ENCODE data around the gene DUSP12. TPM values are rescaled to one million over a fixed set of nuclear protein-coding genes. Genes with fewer than 3 reads are reported as not detected.

DUSP12 gene
- total and polyA plus RNA-seq, 2 experiments from 2014 or later: 28.4 to 37.2 TPM

DNA sequence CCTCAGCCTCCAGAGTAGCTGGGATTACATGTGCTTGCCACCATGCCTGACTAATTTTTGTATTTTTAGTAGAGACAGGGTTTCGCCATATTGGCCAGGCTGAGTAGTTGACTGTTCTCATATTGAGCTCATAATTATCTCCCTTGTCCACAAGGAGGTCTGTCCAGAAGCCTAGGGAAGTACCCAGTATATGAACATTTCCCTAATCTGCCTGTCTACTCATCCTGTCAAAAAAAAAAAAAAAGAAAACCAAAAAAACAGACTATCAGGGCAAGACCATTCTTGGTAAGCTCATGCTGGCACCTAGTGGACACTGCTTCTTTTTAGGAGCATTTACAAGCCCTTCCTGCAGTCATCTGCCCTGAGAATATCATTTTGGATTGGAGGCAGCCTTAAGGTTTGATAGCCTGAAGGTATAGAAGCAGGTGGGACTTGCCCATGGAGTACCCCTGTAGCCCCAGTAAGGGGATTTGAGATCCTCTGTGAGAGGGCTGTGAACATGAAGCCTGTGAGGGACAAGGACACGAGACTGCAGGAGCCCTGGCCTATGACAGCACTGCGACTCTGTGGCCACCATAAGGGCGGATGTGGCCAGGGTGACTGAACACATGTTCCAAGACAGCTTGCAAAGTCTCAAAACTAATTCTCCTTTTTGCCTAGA lies 10.8 kb upstream of the DUSP12 start:
- TF ChIP-seq, protein P1, sequence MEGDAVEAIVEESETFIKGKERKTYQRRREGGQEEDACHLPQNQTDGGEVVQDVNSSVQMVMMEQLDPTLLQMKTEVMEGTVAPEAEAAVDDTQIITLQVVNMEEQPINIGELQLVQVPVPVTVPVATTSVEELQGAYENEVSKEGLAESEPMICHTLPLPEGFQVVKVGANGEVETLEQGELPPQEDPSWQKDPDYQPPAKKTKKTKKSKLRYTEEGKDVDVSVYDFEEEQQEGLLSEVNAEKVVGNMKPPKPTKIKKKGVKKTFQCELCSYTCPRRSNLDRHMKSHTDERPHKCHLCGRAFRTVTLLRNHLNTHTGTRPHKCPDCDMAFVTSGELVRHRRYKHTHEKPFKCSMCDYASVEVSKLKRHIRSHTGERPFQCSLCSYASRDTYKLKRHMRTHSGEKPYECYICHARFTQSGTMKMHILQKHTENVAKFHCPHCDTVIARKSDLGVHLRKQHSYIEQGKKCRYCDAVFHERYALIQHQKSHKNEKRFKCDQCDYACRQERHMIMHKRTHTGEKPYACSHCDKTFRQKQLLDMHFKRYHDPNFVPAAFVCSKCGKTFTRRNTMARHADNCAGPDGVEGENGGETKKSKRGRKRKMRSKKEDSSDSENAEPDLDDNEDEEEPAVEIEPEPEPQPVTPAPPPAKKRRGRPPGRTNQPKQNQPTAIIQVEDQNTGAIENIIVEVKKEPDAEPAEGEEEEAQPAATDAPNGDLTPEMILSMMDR (conservative IDR thresholded peaks at IDR 0.05; ENCODE audit: low read depth in 2 of 2): peak; percentile 68 to 89
- no peak for TF ChIP-seq ZNF114 (CRISPR knock-in tag; IDR thresholded peaks at IDR 0.05)
- no peak overlapping the region for H3K4me3 Mint-ChIP-seq
- Histone ChIP-seq H3K4me1 (ENCODE audit: insufficient read depth) (peaks cover 19% of the 10 kb centered on the region), H3F3A (replicated peaks; ENCODE audit: low read depth) (no peaks in the 10 kb centered on the region), H3K4me3 (no peak overlapping the region), H2AFZ (no peak overlapping the region), H3K9me2 (ENCODE audit: insufficient read depth) (no peaks in the 10 kb centered on the region), H3K79me2 (replicated peaks; ENCODE audit: insufficient read depth) (no peaks in the 10 kb centered on the region), H3K36me3 (ENCODE audit: insufficient read depth) (no peaks in the 10 kb centered on the region), H3K27me3 (ENCODE audit: insufficient read depth) (no peaks in the 10 kb centered on the region), H3K27ac (ENCODE audit: low read depth) (no peak overlapping the region), H4K20me1 (replicated peaks; ENCODE audit: insufficient read depth) (no peaks in the 10 kb centered on the region), H3K4me2 (no peak overlapping the region)
- no peaks in the 10 kb centered on the region for H3K27me3 Mint-ChIP-seq (ENCODE audit: insufficient read depth, low read depth, poor library complexity)
- ATAC-seq (peak; percentile 65), DNase-seq (ENCODE audit: low spot score) (peak; percentile 79)
- H3K4me1 Mint-ChIP-seq: peaks cover 37% of the 10 kb centered on the region
- H3K9me3 Mint-ChIP-seq: no peaks in the 10 kb centered on the region; the same call in 2 of the 3 replicates
- no peaks in the 10 kb centered on the region for H3K36me3 Mint-ChIP-seq (ENCODE audit: low read depth)
- no peak overlapping the region for H3K27ac Mint-ChIP-seq

DNA sequence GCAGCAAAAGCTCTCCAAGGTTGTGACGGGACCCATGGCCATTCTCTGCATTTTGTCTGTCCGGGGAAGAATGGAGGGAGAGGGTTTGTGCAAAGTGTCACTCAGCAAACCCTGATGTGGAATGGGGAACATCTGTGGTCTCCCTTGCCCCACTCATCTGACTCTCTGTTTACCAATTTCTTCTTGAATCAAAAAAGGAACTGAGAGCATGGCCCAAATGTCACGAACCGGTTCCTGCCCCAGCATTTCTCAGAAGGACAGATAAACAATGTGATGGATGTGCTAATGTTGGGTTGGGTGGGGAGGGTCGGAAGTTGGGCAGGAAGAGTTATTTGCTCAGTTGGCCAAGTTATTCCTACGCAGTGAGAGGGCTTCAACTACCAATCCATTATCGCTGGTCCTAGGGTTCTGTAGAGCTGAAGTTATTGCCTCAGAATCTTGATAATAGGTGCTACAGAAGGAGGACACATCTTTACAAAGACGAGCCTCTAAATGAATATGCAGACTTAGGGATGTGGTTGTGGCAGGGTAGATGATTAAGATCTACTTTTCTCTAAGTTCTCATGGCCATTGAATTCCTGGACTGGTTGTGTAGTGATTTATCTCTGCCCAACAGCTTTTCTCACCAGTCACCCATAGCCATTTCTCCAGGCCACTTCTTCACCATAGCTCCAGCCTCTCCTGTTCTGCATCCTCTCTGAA lies 9.6 kb upstream of the DUSP12 start:
- Mint-ChIP-seq H3K36me3 (ENCODE audit: low read depth) (no peaks in the 10 kb centered on the region), H3K4me3 (no peak overlapping the region), H3K27ac (no peak overlapping the region), H3K9me3 (no peaks in the 10 kb centered on the region; the same call in 2 of the 3 replicates), H3K4me1 (peaks cover 37% of the 10 kb centered on the region), H3K27me3 (ENCODE audit: insufficient read depth, low read depth, poor library complexity) (no peaks in the 10 kb centered on the region)
- H3F3A ChIP-seq (replicated peaks; ENCODE audit: low read depth): no peaks in the 10 kb centered on the region
- no peak overlapping the region for H3K4me3 ChIP-seq
- H3K36me3 ChIP-seq (ENCODE audit: insufficient read depth): no peaks in the 10 kb centered on the region
- H4K20me1 ChIP-seq (replicated peaks; ENCODE audit: insufficient read depth): no peaks in the 10 kb centered on the region
- no peak overlapping the region for H3K27ac ChIP-seq (ENCODE audit: low read depth)
- H3K9me2 ChIP-seq (ENCODE audit: insufficient read depth): no peaks in the 10 kb centered on the region
- TF ChIP-seq ZNF331 (CRISPR knock-in tag; IDR thresholded peaks at IDR 0.05; ENCODE audit: low read depth) (no peak), NANOG (IDR thresholded peaks at IDR 0.05; ENCODE audit: borderline replicate concordance) (no peak)
- TF ChIP-seq, protein P2, sequence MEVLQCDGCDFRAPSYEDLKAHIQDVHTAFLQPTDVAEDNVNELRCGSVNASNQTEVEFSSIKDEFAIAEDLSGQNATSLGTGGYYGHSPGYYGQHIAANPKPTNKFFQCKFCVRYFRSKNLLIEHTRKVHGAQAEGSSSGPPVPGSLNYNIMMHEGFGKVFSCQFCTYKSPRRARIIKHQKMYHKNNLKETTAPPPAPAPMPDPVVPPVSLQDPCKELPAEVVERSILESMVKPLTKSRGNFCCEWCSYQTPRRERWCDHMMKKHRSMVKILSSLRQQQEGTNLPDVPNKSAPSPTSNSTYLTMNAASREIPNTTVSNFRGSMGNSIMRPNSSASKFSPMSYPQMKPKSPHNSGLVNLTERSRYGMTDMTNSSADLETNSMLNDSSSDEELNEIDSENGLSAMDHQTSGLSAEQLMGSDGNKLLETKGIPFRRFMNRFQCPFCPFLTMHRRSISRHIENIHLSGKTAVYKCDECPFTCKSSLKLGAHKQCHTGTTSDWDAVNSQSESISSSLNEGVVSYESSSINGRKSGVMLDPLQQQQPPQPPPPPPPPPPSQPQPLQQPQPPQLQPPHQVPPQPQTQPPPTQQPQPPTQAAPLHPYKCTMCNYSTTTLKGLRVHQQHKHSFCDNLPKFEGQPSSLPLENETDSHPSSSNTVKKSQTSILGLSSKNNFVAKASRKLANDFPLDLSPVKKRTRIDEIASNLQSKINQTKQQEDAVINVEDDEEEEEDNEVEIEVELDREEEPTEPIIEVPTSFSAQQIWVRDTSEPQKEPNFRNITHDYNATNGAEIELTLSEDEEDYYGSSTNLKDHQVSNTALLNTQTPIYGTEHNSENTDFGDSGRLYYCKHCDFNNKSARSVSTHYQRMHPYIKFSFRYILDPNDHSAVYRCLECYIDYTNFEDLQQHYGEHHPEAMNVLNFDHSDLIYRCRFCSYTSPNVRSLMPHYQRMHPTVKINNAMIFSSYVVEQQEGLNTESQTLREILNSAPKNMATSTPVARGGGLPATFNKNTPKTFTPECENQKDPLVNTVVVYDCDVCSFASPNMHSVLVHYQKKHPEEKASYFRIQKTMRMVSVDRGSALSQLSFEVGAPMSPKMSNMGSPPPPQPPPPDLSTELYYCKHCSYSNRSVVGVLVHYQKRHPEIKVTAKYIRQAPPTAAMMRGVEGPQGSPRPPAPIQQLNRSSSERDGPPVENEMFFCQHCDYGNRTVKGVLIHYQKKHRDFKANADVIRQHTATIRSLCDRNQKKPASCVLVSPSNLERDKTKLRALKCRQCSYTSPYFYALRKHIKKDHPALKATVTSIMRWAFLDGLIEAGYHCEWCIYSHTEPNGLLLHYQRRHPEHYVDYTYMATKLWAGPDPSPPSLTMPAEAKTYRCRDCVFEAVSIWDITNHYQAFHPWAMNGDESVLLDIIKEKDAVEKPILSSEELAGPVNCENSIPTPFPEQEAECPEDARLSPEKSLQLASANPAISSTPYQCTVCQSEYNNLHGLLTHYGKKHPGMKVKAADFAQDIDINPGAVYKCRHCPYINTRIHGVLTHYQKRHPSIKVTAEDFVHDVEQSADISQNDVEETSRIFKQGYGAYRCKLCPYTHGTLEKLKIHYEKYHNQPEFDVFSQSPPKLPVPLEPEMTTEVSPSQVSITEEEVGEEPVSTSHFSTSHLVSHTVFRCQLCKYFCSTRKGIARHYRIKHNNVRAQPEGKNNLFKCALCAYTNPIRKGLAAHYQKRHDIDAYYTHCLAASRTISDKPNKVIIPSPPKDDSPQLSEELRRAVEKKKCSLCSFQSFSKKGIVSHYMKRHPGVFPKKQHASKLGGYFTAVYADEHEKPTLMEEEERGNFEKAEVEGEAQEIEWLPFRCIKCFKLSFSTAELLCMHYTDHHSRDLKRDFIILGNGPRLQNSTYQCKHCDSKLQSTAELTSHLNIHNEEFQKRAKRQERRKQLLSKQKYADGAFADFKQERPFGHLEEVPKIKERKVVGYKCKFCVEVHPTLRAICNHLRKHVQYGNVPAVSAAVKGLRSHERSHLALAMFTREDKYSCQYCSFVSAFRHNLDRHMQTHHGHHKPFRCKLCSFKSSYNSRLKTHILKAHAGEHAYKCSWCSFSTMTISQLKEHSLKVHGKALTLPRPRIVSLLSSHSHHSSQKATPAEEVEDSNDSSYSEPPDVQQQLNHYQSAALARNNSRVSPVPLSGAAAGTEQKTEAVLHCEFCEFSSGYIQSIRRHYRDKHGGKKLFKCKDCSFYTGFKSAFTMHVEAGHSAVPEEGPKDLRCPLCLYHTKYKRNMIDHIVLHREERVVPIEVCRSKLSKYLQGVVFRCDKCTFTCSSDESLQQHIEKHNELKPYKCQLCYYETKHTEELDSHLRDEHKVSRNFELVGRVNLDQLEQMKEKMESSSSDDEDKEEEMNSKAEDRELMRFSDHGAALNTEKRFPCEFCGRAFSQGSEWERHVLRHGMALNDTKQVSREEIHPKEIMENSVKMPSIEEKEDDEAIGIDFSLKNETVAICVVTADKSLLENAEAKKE (CRISPR knock-in tag; IDR thresholded peaks at IDR 0.05): no peak
- no peak overlapping the region for H3K4me2 ChIP-seq
- H3K4me1 ChIP-seq (ENCODE audit: insufficient read depth): peaks cover 19% of the 10 kb centered on the region
- no peak overlapping the region for H2AFZ ChIP-seq
- H3K79me2 ChIP-seq (replicated peaks; ENCODE audit: insufficient read depth): no peaks in the 10 kb centered on the region
- DNase-seq (ENCODE audit: low spot score): no peak
- ATAC-seq: no peak
- H3K27me3 ChIP-seq (ENCODE audit: insufficient read depth): no peaks in the 10 kb centered on the region

All from GM23338 (cell line).